Tibial artery (tissue), 4 donors: Measurements from ENCODE around the gene GATM.

Source experiments
- DNase-seq, 2 donors: peaks; one replicate each; pipeline ENCODE4 v3.0.0-alpha.2; 2019
- H3K27ac ChIP-seq, 2 donors: fragments of 200-600 bp; sonication (generic) in 1 of 2; 1 replicate in 1 of 2; 2 replicates in 1 of 2; pipeline ENCODE4 v1.5.1; 2018 to 2019; ENCODE audit warnings: mild to moderate bottlenecking in 1 of 2
- H3K27me3 ChIP-seq, 2 donors: fragments of 200-600 bp; sonication (generic) in 1 of 2; one replicate each; pipeline versions ENCODE4 v1.5.1 to v1.6.0; 2016 to 2019
- H3K36me3 ChIP-seq, 3 donors: fragments of 200-600 bp; sonication (generic) in 2 of 3; one replicate each; pipeline ENCODE4 v1.5.1; 2016 to 2019; ENCODE audit warnings: mild to moderate bottlenecking in 2 of 3
- H3K4me1 ChIP-seq, 4 donors: fragments of 200-600 bp; sonication (generic) in 2 of 4; 1 replicate in 3 of 4; 2 replicates in 1 of 4; pipeline ENCODE4 v1.5.1; 2016 to 2019
- H3K4me3 ChIP-seq, 2 donors: fragments of 200-600 bp; sonication (generic) in 1 of 2; 1 replicate in 1 of 2; 2 replicates in 1 of 2; pipeline ENCODE4 v1.5.1; 2018 to 2019; ENCODE audit warnings: mild to moderate bottlenecking in 2 of 2
- H3K9me3 ChIP-seq, 3 donors: fragments of 200-600 bp; sonication (generic) in 1 of 3; one replicate each; pipeline ENCODE4 v1.5.1; 2016 to 2019
- intact Hi-C: fragments of 100-400 bp; cut with DNase I; formaldehyde crosslinking; loops from one replicate; pipeline ENCODE4 v1.15.0; 2023; ENCODE audit warnings: low total_unique reads
- TF ChIP-seq, protein P1 (sequence below), 2 experiments: fragments of 200-600 bp in 1 of 2; fragments of 450-650 bp in 1 of 2; IDR thresholded peaks; one replicate each; pipeline ENCODE4 v1.5.1; 2017 to 2019; ENCODE audit warnings: antibody characterized with exemption in 2 of 2, mild to moderate bottlenecking in 1 of 2, moderate library complexity in 1 of 2

Gene GATM

DNA sequence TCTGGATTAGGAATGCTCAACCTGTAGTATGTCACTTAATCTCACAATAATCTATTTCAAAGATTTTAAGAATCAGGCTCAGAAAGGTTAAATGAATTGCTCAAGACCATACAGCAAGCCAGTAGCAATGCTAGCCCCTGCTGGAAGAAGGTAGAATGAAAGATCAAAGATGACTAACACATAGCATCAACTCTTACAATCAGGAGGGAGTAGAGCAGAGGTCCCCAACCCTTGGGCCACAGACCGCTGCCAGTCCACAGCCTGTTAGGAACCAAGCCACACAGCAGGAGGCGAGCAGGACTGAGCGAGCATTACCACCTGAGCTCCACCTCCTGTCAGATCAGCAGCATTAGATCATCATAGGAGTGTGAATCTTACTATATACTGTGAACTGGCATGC, 15.5 kb upstream of the GATM start:
- H3K4me1 ChIP-seq = no peaks in the 10 kb centered on the region
- H3K9me3 ChIP-seq = no peaks in the 10 kb centered on the region
- no peak overlapping the region for H3K27ac ChIP-seq
- intact Hi-C loops = loop anchor here (10.0 kb wide), 1 partner anchor 89 kb away; no protein-coding TSS in a partner anchor
- peaks cover 0 to 4% of the 10 kb centered on the region in 2 donors for H3K27me3 ChIP-seq
- TF ChIP-seq, protein P1, sequence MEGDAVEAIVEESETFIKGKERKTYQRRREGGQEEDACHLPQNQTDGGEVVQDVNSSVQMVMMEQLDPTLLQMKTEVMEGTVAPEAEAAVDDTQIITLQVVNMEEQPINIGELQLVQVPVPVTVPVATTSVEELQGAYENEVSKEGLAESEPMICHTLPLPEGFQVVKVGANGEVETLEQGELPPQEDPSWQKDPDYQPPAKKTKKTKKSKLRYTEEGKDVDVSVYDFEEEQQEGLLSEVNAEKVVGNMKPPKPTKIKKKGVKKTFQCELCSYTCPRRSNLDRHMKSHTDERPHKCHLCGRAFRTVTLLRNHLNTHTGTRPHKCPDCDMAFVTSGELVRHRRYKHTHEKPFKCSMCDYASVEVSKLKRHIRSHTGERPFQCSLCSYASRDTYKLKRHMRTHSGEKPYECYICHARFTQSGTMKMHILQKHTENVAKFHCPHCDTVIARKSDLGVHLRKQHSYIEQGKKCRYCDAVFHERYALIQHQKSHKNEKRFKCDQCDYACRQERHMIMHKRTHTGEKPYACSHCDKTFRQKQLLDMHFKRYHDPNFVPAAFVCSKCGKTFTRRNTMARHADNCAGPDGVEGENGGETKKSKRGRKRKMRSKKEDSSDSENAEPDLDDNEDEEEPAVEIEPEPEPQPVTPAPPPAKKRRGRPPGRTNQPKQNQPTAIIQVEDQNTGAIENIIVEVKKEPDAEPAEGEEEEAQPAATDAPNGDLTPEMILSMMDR (IDR thresholded peaks at IDR 0.05) = no peak
- no peak overlapping the region for H3K4me3 ChIP-seq
- no peak for DNase-seq
- H3K36me3 ChIP-seq = no peaks in the 10 kb centered on the region

DNA sequence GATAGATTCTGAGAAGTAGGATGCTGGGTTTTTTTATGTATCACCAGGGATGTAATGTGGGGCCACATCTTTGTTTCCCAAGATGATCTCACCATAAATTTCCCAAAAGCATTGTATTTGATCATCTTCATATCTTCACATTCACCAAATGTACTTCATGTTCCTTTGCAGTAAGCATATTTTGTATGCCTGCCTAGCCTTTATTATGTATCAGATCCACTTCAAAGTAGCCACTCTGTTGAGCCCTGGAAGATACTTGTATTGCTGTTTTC, 14.2 kb upstream of the GATM start:
- H3K4me3 ChIP-seq = no peak overlapping the region
- H3K27ac ChIP-seq = no peak overlapping the region
- H3K27me3 ChIP-seq = peaks cover 0 to 4% of the 10 kb centered on the region in 2 donors
- no peak for DNase-seq
- H3K4me1 ChIP-seq = peaks cover 0 to 5% (median 2%) of the 10 kb centered on the region in 4 donors
- intact Hi-C loops = loop anchor here (10.0 kb wide), 1 partner anchor 88 kb away; no protein-coding TSS in a partner anchor
- TF ChIP-seq, protein P1 (IDR thresholded peaks at IDR 0.05) = no peak
- H3K36me3 ChIP-seq = no peaks in the 10 kb centered on the region
- H3K9me3 ChIP-seq = no peaks in the 10 kb centered on the region

DNA sequence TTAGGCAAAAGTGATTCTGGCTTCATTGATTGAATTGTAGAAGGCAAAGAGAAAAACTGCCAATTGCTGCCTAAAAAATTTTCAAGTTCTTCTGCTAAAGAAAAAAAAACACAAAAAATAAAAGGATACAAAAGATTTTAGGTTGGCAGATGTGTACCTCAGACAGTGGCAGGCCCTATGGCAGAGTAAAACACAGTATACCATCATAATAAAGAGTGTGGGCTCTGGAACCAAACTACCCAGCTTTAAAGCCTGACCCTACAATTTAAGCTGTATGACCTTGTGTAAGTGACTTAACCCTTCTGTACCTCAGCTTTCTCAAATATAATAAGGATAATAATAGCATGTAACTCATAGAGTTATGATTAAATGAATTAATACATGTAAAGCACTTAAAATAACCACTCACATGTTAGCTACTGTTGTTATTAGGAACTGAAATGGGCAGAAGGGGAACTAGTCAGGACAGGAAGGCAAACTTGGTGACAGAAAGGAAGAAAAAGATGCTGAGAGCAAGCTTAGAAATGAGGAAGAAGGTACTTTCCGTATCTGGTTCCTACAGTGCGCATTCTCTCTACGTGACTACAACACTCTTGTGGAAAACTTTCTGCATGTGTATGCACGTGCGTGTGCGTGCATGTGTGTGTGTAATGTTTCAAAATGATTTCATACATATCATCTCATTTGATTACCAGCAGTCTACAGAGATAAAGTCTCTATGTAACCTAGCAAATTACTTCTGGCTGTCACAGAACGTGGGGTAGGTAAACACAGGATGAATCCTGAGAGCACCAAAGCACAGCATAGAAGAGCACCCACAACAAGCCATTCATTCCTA, 13.6 kb upstream of the GATM start:
- H3K27ac ChIP-seq = no peak overlapping the region
- no peaks in the 10 kb centered on the region for H3K9me3 ChIP-seq
- TF ChIP-seq, protein P1 (IDR thresholded peaks at IDR 0.05) = no peak
- H3K4me3 ChIP-seq = no peak overlapping the region
- intact Hi-C loops = loop anchor here (10.0 kb wide), 1 partner anchor 87 kb away; no protein-coding TSS in a partner anchor
- peaks cover 0 to 4% of the 10 kb centered on the region in 2 donors for H3K27me3 ChIP-seq
- no peak for DNase-seq
- peaks cover 0 to 11% (median 5%) of the 10 kb centered on the region in 4 donors for H3K4me1 ChIP-seq
- no peaks in the 10 kb centered on the region for H3K36me3 ChIP-seq

DNA sequence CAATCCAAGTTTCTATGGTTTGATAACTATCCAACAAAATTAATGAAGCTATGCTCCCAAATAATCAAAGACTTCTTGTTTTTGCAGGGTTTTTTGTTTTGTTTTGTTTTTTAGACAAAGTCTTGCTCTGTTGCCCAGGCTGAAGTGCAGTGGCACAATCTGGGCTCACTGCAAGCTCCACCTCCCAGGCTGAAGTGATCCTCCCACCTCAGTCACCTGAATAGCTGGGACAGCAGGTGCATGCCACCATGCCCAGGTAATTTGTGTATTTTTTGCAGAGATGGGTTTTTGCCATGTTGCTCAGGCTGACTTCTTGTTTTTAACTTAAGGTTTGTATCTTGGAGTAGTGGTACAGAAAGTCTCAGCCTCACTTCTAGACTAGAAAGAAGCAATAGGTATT, 11.0 kb upstream of the GATM start:
- Histone ChIP-seq H3K36me3 (no peaks in the 10 kb centered on the region), H3K4me1 (peaks cover 0 to 20% (median 9%) of the 10 kb centered on the region in 4 donors), H3K4me3 (no peak overlapping the region), H3K9me3 (no peaks in the 10 kb centered on the region), H3K27ac (no peak overlapping the region), H3K27me3 (no peaks in the 10 kb centered on the region)
- DNase-seq = no peak
- intact Hi-C loops = no loop called here
- TF ChIP-seq, protein P1 (IDR thresholded peaks at IDR 0.05) = no peak

DNA sequence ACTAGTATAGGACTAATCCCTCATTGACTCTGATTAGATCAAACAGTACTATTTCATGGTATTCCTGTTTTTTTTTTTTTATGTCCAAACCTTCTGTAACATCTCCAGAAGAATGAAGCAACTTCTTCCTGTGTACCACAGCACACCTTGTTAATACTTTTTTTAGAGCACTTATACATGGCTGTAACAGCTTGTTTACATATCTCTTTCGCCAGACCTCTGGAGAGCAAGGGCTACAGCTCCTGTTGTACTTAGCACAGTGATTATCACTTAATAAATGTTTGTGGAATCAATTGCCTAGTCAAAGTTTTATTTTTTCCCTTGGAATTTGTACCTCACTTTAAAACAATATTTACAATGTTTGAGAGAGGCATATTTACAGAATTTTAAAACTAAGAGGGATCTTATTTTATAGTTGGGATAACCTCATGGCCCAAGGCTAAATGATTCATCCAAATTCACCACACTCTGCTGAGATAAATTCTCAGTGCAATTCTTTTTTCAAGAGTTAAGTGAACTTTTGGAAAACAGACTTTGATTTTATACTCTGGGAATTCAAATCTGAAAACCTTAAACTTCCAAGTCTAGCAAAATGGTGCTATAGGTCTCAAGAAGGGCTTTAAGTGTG, 9.2 kb upstream of the GATM start:
- Histone ChIP-seq H3K4me3 (no peak overlapping the region), H3K27ac (peak overlapping the region; percentile 59 to 66), H3K36me3 (no peaks in the 10 kb centered on the region), H3K4me1 (peaks cover 0 to 20% (median 9%) of the 10 kb centered on the region in 4 donors), H3K27me3 (no peaks in the 10 kb centered on the region), H3K9me3 (no peaks in the 10 kb centered on the region)
- TF ChIP-seq, protein P1 (IDR thresholded peaks at IDR 0.05) = no peak
- intact Hi-C loops = no loop called here
- no peak for DNase-seq
